ENCODE measurements around the gene OR6S1. TPM values are rescaled to one million over a fixed set of nuclear protein-coding genes. Genes with fewer than 3 reads are reported as not detected.
A peak's percentile ranks its signal among the peaks of the same experiment; 100 is the strongest.

Gene OR6S1
- not detected for polyA plus RNA-seq (2013, experiment 1 of 2)
- not detected for polyA plus RNA-seq (2013, experiment 2 of 2)

DNA sequence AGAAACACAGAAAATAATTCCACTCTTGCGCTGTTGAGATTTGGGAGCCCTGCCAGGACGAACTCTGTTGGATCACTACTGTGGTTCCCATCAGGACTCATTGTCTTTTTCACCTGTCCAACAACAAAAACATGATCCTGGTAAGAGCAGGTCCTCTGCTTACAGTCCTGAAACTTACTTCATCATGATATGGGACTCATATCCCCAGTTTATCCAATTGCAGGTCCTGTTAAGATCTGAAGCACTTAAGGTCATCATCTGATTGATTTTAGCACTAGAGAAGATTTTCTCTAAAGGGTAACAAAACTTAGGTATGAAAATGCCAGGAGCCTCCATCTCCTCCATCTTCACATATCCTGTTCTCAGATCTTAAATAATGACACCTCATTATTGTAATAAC is at the start of gene OR6S1:
Gene OR6S1 (minus strand): TSS at position 101 of the 400 bp plus-strand sequence. CDS start 0 bp downstream, at position 101.
- Histone ChIP-seq H3K9me3 (ENCODE audit: control insufficient read depth, low read length) (no peaks in the 10 kb centered on the region), H3K27ac (ENCODE audit: low read depth, low read length, severe bottlenecking) (no peak within 1 kb of the TSS), H3K4me1 (ENCODE audit: control insufficient read depth, insufficient read depth, low read length, poor library complexity, severe bottlenecking) (peaks cover 10% of the 10 kb centered on the region), H3K4me3 (ENCODE audit: extremely low read depth, insufficient read depth, low read length, poor library complexity, severe bottlenecking) (no peak within 1 kb of the TSS), H3K36me3 (ENCODE audit: control insufficient read depth, insufficient read depth, low read length) (no peaks in the 10 kb centered on the region)
- 82 to 100% methylated on average over 2 of the region's 2 CpGs for WGBS, 2 experiments (ENCODE audit: insufficient coverage in 2 of 2)

DNA sequence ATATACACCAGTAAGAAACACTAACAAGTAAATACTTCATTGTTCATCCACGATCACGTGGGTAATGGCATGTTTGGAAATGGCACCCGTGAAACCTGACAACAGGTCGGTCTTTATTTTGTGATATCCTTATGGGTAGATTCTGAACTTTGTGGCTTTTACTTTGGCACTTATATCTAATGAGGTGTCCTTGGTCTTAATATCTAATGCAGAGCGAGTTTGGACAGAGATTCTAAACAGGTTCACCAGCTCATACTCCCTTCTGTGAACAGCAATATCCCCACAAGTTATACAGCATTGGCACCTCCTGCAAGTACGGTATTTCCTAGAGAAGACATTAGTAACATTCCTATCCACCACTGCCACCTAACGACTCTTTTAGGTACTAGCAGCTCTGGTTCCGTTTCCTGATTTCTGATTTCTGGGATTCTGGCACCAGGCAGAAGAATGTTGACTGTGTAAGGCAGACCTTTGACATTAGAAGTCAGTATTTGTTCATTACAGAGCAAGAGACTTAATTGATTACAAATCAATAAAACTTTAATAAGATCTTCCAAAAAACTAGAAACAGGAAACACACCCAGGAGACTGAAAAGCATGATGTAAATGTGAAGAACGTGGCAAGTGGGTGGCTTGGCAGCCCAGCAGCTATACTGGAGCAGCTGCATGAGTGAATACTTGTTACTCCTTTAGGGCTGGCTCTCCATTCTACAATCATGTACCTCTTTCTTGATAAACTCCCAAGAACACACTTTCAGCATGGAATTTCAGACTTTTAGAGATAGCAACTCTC is 49.6 kb upstream of the OR6S1 start:
- Histone ChIP-seq H3K4me3 (ENCODE audit: extremely low read depth, insufficient read depth, low read length, poor library complexity, severe bottlenecking) (no peak overlapping the region), H3K9me3 (ENCODE audit: control insufficient read depth, low read length) (no peaks in the 10 kb centered on the region), H3K4me1 (ENCODE audit: control insufficient read depth, insufficient read depth, low read length, poor library complexity, severe bottlenecking) (no peaks in the 10 kb centered on the region), H3K27ac (ENCODE audit: low read depth, low read length, severe bottlenecking) (no peak overlapping the region), H3K36me3 (ENCODE audit: control insufficient read depth, insufficient read depth, low read length) (no peaks in the 10 kb centered on the region)
- WGBS, 2 experiments (ENCODE audit: insufficient coverage in 2 of 2) = 40 to 67% methylated on average over 2 to 3 of the region's 9 CpGs

GRCh38 chr14:20688167-20688839 is 46.8 kb upstream of the OR6S1 start, which contains the start of gene ANG:
ANG (plus strand) TSS chr14:20688764; CDS start chr14:20693565, 4,801 bp downstream.
- Histone ChIP-seq H3K9me3 (ENCODE audit: control insufficient read depth, low read length) (no peaks in the 10 kb centered on the region), H3K4me1 (ENCODE audit: control insufficient read depth, insufficient read depth, low read length, poor library complexity, severe bottlenecking) (no peaks in the 10 kb centered on the region), H3K36me3 (ENCODE audit: control insufficient read depth, insufficient read depth, low read length) (no peaks in the 10 kb centered on the region), H3K27ac (ENCODE audit: low read depth, low read length, severe bottlenecking) (no peak within 1 kb of the TSS), H3K4me3 (ENCODE audit: extremely low read depth, insufficient read depth, low read length, poor library complexity, severe bottlenecking) (no peak within 1 kb of the TSS)
- 64 to 75% methylated on average over 4 to 7 of the region's 7 CpGs for WGBS, 2 experiments (ENCODE audit: insufficient coverage in 2 of 2)

- 90 to 95% methylated on average over 4 to 5 of the region's 5 CpGs for WGBS, 2 experiments (ENCODE audit: insufficient coverage in 2 of 2)
- H3K9me3 ChIP-seq (ENCODE audit: control insufficient read depth, low read length) = no peaks in the 10 kb centered on the region
- H3K4me3 ChIP-seq (ENCODE audit: extremely low read depth, insufficient read depth, low read length, poor library complexity, severe bottlenecking) = no peak overlapping the region
- H3K4me1 ChIP-seq (ENCODE audit: control insufficient read depth, insufficient read depth, low read length, poor library complexity, severe bottlenecking) = no peaks in the 10 kb centered on the region
- no peak overlapping the region for H3K27ac ChIP-seq (ENCODE audit: low read depth, low read length, severe bottlenecking)
- H3K36me3 ChIP-seq (ENCODE audit: control insufficient read depth, insufficient read depth, low read length) = no peaks in the 10 kb centered on the region
Measured at GRCh38 chr14:20687362-20688166, 46.1 kb upstream of the OR6S1 start.

DNA sequence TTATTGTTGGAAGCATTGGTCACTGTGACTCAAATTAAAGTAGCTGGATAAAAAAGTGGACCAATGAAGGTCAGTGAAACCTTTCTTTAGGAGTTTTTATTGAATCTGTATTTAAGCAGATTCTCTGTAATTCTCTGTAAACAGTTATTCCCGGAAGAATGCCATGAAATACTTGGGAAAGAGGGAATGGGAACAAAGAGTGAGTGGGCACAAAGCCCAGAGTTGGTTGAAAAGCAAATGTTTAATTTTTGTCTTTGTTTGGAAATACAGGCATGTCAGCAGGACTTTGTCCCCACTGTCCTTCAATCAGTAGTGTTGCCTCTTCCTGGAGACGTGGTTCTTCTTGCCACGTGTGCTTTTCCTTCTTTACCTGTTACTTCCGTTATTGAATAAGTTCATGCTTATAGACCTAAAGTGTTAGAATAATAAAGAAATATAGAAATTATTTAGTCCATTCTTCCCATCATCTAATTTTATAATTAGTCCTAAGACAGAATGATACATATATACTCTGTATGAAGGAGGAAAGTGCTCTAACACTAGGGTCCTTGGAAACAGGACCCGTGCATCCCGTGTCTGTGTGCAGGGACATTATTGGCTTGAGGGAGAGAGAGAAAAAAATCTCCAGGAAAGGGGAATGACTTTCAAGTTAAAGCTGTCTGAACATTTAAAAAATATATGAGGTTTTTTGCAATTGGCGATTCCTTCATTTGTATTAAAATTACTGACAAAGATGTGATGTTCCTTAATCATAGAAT is 45.1 kb upstream of the OR6S1 start:
- Histone ChIP-seq H3K36me3 (ENCODE audit: control insufficient read depth, insufficient read depth, low read length) (no peaks in the 10 kb centered on the region), H3K4me3 (ENCODE audit: extremely low read depth, insufficient read depth, low read length, poor library complexity, severe bottlenecking) (no peak overlapping the region), H3K9me3 (ENCODE audit: control insufficient read depth, low read length) (no peaks in the 10 kb centered on the region), H3K4me1 (ENCODE audit: control insufficient read depth, insufficient read depth, low read length, poor library complexity, severe bottlenecking) (no peaks in the 10 kb centered on the region), H3K27ac (ENCODE audit: low read depth, low read length, severe bottlenecking) (no peak overlapping the region)
- 50 to 64% methylated on average over 3 of the region's 7 CpGs for WGBS, 2 experiments (ENCODE audit: insufficient coverage in 2 of 2)

DNA sequence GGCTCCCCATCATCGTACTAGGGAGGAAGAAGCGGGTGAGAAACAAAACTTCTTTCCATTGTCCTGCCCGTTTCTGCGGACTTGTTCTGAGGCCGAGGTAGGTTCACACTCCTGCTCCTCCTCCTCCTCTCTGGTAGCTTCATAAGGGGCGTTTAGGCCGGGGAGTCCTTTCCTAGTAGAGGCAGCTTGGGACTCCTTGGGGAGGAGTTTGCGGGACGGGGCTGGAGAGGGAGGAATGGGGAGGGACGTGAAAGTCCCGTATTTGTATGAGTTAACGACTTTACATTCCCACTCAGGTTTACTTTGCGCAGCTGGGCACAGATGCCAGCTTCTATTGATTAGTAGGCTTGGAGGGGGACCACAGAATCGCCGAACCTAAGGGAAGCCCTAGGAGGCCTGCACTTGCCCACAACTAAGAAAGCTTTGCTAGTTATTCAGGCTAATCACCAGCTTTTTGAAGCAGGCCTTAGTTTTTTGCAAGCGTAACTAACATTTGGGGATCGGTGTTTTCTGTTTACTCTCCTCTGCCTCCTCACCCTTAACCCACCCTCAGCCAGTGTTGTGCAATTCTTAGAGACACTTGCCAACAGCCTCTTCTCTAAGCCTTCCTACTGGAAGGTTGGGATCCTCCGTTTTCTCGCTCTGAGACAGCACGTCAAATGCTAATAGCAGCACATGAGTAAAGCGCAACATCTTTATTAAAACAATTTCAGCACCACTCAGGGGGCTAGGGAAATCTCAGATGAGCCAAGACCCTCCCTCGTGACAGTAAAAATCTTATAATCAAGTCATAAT is 43.4 kb upstream of the OR6S1 start:
- no peaks in the 10 kb centered on the region for H3K36me3 ChIP-seq (ENCODE audit: control insufficient read depth, insufficient read depth, low read length)
- no peaks in the 10 kb centered on the region for H3K9me3 ChIP-seq (ENCODE audit: control insufficient read depth, low read length)
- H3K4me1 ChIP-seq (ENCODE audit: control insufficient read depth, insufficient read depth, low read length, poor library complexity, severe bottlenecking) = peaks cover 5% of the 10 kb centered on the region
- WGBS, 2 experiments (ENCODE audit: insufficient coverage in 2 of 2) = 20 to 21% methylated on average over 12 to 13 of the region's 22 CpGs
- no peak overlapping the region for H3K27ac ChIP-seq (ENCODE audit: low read depth, low read length, severe bottlenecking)
- H3K4me3 ChIP-seq (ENCODE audit: extremely low read depth, insufficient read depth, low read length, poor library complexity, severe bottlenecking) = peak overlapping the region; percentile 85

DNA sequence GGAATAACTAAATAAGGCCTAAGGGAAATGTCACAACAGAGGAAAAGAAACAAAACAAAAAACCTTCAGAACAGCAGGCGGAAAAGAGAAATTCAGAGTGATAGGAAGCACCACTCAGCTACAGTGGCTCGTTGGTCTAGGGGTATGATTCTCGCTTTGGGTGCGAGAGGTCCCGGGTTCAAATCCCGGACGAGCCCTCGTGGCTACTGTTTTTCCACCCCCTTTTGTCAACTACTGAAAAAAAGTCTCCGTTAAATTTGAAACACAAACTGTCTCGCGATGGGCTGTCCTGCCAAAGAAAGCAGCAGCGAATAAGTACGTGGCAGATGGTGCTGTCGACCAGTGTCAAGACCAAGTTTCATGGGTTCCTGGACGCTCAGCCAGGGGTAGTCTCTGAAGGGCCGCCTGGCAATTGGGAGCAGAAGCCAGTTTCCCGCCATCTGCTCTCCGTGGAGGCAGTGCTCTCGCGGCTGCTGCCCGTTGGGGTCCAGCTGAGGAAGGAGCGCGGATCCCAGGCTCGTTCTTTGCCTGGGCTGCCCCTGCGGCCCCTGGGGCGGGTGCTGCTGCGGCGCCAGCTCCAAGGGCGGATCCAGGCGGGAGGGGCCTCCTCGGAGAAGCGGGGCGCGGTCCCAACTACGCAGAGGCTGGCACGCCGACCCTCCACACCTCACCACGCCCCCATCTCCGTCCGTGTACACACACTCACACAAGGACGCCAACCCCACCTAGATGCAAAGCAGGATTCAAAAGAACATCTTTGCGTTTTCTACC is 42.6 kb upstream of the OR6S1 start, which contains the start of gene RNASE4:
Gene RNASE4 (plus strand): TSS at position 670 of the 771 bp plus-strand sequence. CDS start 14,812 bp downstream, outside the sequence.
- Histone ChIP-seq H3K27ac (ENCODE audit: low read depth, low read length, severe bottlenecking) (peak within 1 kb of the TSS; percentile 95), H3K4me1 (ENCODE audit: control insufficient read depth, insufficient read depth, low read length, poor library complexity, severe bottlenecking) (peaks cover 5% of the 10 kb centered on the region), H3K36me3 (ENCODE audit: control insufficient read depth, insufficient read depth, low read length) (no peaks in the 10 kb centered on the region), H3K4me3 (ENCODE audit: extremely low read depth, insufficient read depth, low read length, poor library complexity, severe bottlenecking) (peak within 1 kb of the TSS; percentile 85), H3K9me3 (ENCODE audit: control insufficient read depth, low read length) (no peaks in the 10 kb centered on the region)
- WGBS, 2 experiments (ENCODE audit: insufficient coverage in 2 of 2) = 0% methylated on average over 19 to 38 of the region's 42 CpGs

DNA sequence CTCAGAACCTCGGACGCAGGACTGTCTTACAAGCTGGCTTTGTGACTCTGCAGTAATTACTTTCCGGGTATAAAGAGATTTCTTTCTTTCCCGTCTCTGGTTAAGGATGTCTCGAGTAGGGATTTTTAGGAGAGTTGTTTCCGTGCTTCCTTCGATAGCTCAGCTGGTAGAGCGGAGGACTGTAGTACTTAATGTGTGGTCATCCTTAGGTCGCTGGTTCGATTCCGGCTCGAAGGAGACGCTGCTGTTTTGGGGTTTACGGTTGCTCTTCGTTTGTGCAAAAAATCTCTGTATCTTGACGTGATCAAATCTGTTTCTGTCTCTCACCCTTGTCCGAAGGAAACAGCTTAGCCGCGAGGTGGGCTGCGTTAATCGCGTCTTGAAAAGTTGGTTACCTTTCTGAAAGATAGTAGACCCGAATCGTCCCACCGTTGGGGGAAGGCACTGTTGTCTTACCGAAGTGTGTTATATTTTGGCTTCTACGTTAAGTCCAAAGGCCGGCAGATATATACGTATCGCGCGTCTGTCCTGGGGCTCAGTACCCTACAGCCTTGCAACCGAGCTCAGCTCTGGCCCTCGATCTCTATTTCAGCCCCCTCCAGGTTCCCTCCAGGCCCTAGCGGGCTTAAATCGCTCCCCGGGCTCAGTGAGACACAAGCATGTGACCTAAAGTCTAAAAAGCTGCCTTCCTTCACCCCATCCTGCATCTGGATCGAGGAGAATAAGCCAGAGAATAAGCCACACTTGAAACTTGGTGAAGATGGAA is 41.8 kb upstream of the OR6S1 start:
- peak overlapping the region; percentile 85 for H3K4me3 ChIP-seq (ENCODE audit: extremely low read depth, insufficient read depth, low read length, poor library complexity, severe bottlenecking)
- H3K4me1 ChIP-seq (ENCODE audit: control insufficient read depth, insufficient read depth, low read length, poor library complexity, severe bottlenecking) = peaks cover 5% of the 10 kb centered on the region
- WGBS, 2 experiments (ENCODE audit: insufficient coverage in 2 of 2) = 0 to 1% methylated on average over 24 to 34 of the region's 38 CpGs
- no peaks in the 10 kb centered on the region for H3K36me3 ChIP-seq (ENCODE audit: control insufficient read depth, insufficient read depth, low read length)
- H3K27ac ChIP-seq (ENCODE audit: low read depth, low read length, severe bottlenecking) = peak overlapping the region; percentile 95
- no peaks in the 10 kb centered on the region for H3K9me3 ChIP-seq (ENCODE audit: control insufficient read depth, low read length)
